Vagina (tissue), 2 donors: Measurements from ENCODE around the gene RAP1B. TPM values are rescaled to one million over a fixed set of nuclear protein-coding genes. Genes with fewer than 3 reads are reported as not detected.

ENCODE experiments used
- DNase-seq, 2 donors: peaks; one replicate each; pipeline ENCODE4 v3.0.0-alpha.2; 2017; ENCODE audit errors: extremely low spot score in 2 of 2
- H3K27ac ChIP-seq: fragments of 200-600 bp; sonication (generic); one replicate; pipeline ENCODE4 v1.5.1; 2019
- H3K27me3 ChIP-seq: fragments of 200-600 bp; sonication (generic); one replicate; pipeline ENCODE4 v1.5.1; 2019
- H3K36me3 ChIP-seq, 2 donors: fragments of 200-600 bp; sonication (generic); one replicate each; pipeline ENCODE4 v1.5.1; 2017 to 2019
- H3K4me1 ChIP-seq: fragments of 200-600 bp; sonication (generic); one replicate; pipeline ENCODE4 v1.5.1; 2019
- H3K4me3 ChIP-seq, 2 donors: fragments of 200-600 bp; sonication (generic); 1 replicate in 1 of 2; 2 replicates in 1 of 2; pipeline ENCODE4 v1.5.1; 2016 to 2019
- H3K9me3 ChIP-seq: fragments of 200-600 bp; sonication (generic); one replicate; pipeline ENCODE4 v1.5.1; 2019
- CTCF ChIP-seq, 3 experiments: fragments of 450-650 bp in 2 of 3; fragments of 200-600 bp in 1 of 3; sonication (generic) in 1 of 3; IDR thresholded peaks; one replicate each; pipeline ENCODE4 v1.5.1; 2017 to 2019; ENCODE audit warnings: antibody characterized with exemption in 3 of 3, mild to moderate bottlenecking in 2 of 3, moderate library complexity in 2 of 3
- POLR2A ChIP-seq, 2 donors: fragments of 450-650 bp; IDR thresholded peaks; one replicate each; pipeline ENCODE4 v1.6.1; 2017; ENCODE audit warnings: antibody characterized with exemption in 2 of 2, mild to moderate bottlenecking in 2 of 2, moderate library complexity in 2 of 2
- POLR2AphosphoS5 ChIP-seq, 2 donors: sonication (generic); formaldehyde crosslinking; IDR thresholded peaks; one replicate each; pipeline ENCODE4 v1.9.0; 2017; ENCODE audit warnings: antibody characterized with exemption in 2 of 2, mild to moderate bottlenecking in 2 of 2, low read depth in 1 of 2; ENCODE audit not compliant: insufficient read depth in 1 of 2
- intact Hi-C: fragments of 100-400 bp; cut with DNase I; formaldehyde crosslinking; loops from one replicate; pipeline ENCODE4 v1.15.1; 2023
- total RNA-seq: library from RNA; depleted of rRNA; stranded (reverse); fragments of >200 nt; gene quantifications from one replicate; pipeline ENCODE4 v1.2.3, GENCODE V29; 2016

RAP1B gene
- total RNA-seq, 1 donor from 2014 or later = 169 TPM

GRCh38 chr12:68609998-68610369 lies 715 bp upstream of the RAP1B start:
- TF ChIP-seq POLR2A (IDR thresholded peaks at IDR 0.05) = no peak
- TF ChIP-seq POLR2AphosphoS5 (IDR thresholded peaks at IDR 0.05; ENCODE audit: insufficient read depth in 1 of 2, low read depth in 1 of 2) = no peak
- no peak for TF ChIP-seq CTCF (IDR thresholded peaks at IDR 0.05)
- H3K4me1 ChIP-seq = peaks cover 39% of the 10 kb centered on the region
- intact Hi-C loops = no loop called here
- H3K4me3 ChIP-seq = peak overlapping the region; percentile 86 to 93
- no peak for DNase-seq
- peak overlapping the region; percentile 99 for H3K27ac ChIP-seq
- no peaks in the 10 kb centered on the region for H3K9me3 ChIP-seq
- no peaks in the 10 kb centered on the region for H3K36me3 ChIP-seq
- no peaks in the 10 kb centered on the region for H3K27me3 ChIP-seq

- H3K36me3 ChIP-seq = no peaks in the 10 kb centered on the region
Observed at GRCh38 chr12:68611094-68611805, 551 bp downstream of the RAP1B start.

DNA sequence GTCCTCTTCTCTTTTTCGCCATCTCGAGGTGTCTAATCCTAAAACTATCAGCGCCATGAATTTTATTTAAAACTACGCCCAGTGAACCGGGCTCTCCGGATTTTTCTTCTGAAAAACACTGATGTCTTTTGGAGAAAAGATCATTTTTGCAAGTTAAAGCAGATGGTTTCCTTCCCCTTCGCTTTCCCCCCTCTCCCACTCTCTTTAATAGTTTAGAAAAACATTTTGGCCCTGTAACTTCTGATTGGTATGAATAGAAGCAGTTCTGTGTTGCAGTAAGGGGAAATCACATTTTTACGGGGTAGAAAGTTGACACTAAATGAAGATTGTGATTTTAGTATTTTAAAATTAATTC lies 1.1 kb downstream of the RAP1B start:
- H3K9me3 ChIP-seq = no peaks in the 10 kb centered on the region
- TF ChIP-seq POLR2A (IDR thresholded peaks at IDR 0.05) = no peak
- H3K36me3 ChIP-seq = no peaks in the 10 kb centered on the region
- no peak for DNase-seq
- H3K27ac ChIP-seq = peak overlapping the region; percentile 99
- H3K4me1 ChIP-seq = peaks cover 57% of the 10 kb centered on the region
- intact Hi-C loops = no loop called here
- peak overlapping the region; percentile 86 to 93 for H3K4me3 ChIP-seq
- H3K27me3 ChIP-seq = no peaks in the 10 kb centered on the region

More at GRCh38 chr12:68611094-68611805, 551 bp downstream of the RAP1B start:
- intact Hi-C loops = no loop called here
- peak in 1 of 2 donors; percentile 88 for DNase-seq
- Histone ChIP-seq H3K4me1 (peaks cover 52% of the 10 kb centered on the region), H3K27ac (peak overlapping the region; percentile 99), H3K4me3 (peak overlapping the region; percentile 86 to 93), H3K9me3 (no peaks in the 10 kb centered on the region), H3K27me3 (no peaks in the 10 kb centered on the region)
- TF ChIP-seq CTCF (IDR thresholded peaks at IDR 0.05) (no peak), POLR2AphosphoS5 (IDR thresholded peaks at IDR 0.05; ENCODE audit: insufficient read depth in 1 of 2, low read depth in 1 of 2) (peak; percentile 32 to 43), POLR2A (IDR thresholded peaks at IDR 0.05) (peak in 1 of 2 donors; percentile 23)

- TF ChIP-seq POLR2AphosphoS5 (IDR thresholded peaks at IDR 0.05; ENCODE audit: insufficient read depth in 1 of 2, low read depth in 1 of 2) = peak in 1 of 2 donors; percentile 17
- no peak for TF ChIP-seq CTCF (IDR thresholded peaks at IDR 0.05)
- no peak for TF ChIP-seq POLR2A (IDR thresholded peaks at IDR 0.05)
- intact Hi-C loops = no loop called here
- peaks cover 62% of the 10 kb centered on the region for H3K4me1 ChIP-seq
Observed at GRCh38 chr12:68612202-68612601, 1.5 kb downstream of the RAP1B start.

DNA sequence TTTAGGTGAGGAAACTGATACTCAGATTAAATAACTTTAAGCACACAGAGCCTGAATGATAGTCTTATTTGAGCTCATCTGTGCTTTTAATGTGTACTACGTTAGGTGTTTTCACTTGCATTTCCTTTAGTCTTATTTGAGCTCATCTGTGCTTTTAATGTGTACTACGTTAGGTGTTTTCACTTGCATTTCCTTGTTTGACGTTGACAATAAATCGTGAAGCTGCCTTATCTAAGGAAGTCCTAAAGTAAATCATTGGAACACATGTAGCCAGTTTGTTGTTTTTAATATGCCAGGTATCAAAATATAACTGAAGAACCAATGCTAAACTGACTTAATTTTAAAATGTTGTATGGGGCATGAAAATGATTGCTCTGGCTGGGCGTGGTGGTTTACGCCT lies 2.0 kb downstream of the RAP1B start:
- H3K4me3 ChIP-seq = peak overlapping the region; percentile 86 to 93
- H3K4me1 ChIP-seq = peaks cover 66% of the 10 kb centered on the region
- H3K36me3 ChIP-seq = no peaks in the 10 kb centered on the region
- no peaks in the 10 kb centered on the region for H3K27me3 ChIP-seq
- DNase-seq = no peak
- TF ChIP-seq POLR2A (IDR thresholded peaks at IDR 0.05) = no peak
- no peak for TF ChIP-seq CTCF (IDR thresholded peaks at IDR 0.05)
- no peak for TF ChIP-seq POLR2AphosphoS5 (IDR thresholded peaks at IDR 0.05; ENCODE audit: insufficient read depth in 1 of 2, low read depth in 1 of 2)
- H3K9me3 ChIP-seq = no peaks in the 10 kb centered on the region
- intact Hi-C loops = no loop called here
- peak overlapping the region; percentile 99 for H3K27ac ChIP-seq

More at GRCh38 chr12:68612202-68612601, 1.5 kb downstream of the RAP1B start:
- Histone ChIP-seq H3K4me3 (peak overlapping the region; percentile 86 to 93), H3K27ac (peak overlapping the region; percentile 99), H3K9me3 (no peaks in the 10 kb centered on the region), H3K27me3 (no peaks in the 10 kb centered on the region), H3K36me3 (no peaks in the 10 kb centered on the region)
- no peak for DNase-seq
